GM23338 (cell line): ENCODE results near the gene CHAMP1. TPM values are rescaled to one million over a fixed set of nuclear protein-coding genes. Genes with fewer than 3 reads are reported as not detected.

ENCODE experiments used
- ATAC-seq: fragments of 200-7000 bp; cut with Tn5 transposase; 3 replicates; pipeline ENCODE4 v1.9.1; 2020
- DNase-seq: peaks from one replicate; pipeline ENCODE4 v3.0.0-alpha.2; 2015; ENCODE audit warnings: low spot score
- H2AFZ ChIP-seq: fragments of 200-600 bp; sonication (generic); 2 replicates; pipeline ENCODE4 v1.8.0; 2016; ENCODE audit warnings: antibody characterized with exemption, mild to moderate bottlenecking, moderate library complexity
- H3F3A ChIP-seq: fragments of 200-600 bp; sonication (generic); replicated peaks from 2 replicates; pipeline ENCODE4 v1.8.0; 2017; ENCODE audit warnings: antibody characterized with exemption, mixed run types, low read depth
- H3K27ac ChIP-seq: fragments of 200-600 bp; sonication (generic); 2 replicates; pipeline ENCODE4 v1.6.1; 2016; ENCODE audit warnings: low read depth
- H3K27me3 ChIP-seq: fragments of 200-600 bp; sonication (generic); 2 replicates; pipeline ENCODE4 v1.8.0; 2016; ENCODE audit warnings: mild to moderate bottlenecking, mixed run types, moderate library complexity; ENCODE audit not compliant: insufficient read depth
- H3K36me3 ChIP-seq: fragments of 200-600 bp; sonication (generic); 2 replicates; pipeline ENCODE4 v1.8.0; 2016; ENCODE audit warnings: mild to moderate bottlenecking; ENCODE audit not compliant: insufficient read depth
- H3K4me1 ChIP-seq: fragments of 200-600 bp; sonication (generic); 2 replicates; pipeline ENCODE4 v1.8.0; 2016; ENCODE audit warnings: mild to moderate bottlenecking, moderate library complexity; ENCODE audit not compliant: insufficient read depth
- H3K4me2 ChIP-seq: fragments of 200-600 bp; sonication (generic); 2 replicates; pipeline ENCODE4 v1.7.1; 2017; ENCODE audit warnings: mixed run types
- H3K4me3 ChIP-seq: fragments of 200-600 bp; sonication (generic); 2 replicates; pipeline ENCODE4 v1.6.1; 2016; ENCODE audit warnings: mixed run types
- H3K79me2 ChIP-seq: fragments of 200-600 bp; sonication (generic); replicated peaks from 2 replicates; pipeline ENCODE4 v1.8.0; 2017; ENCODE audit warnings: mild to moderate bottlenecking; ENCODE audit not compliant: insufficient read depth
- H3K9me2 ChIP-seq: fragments of 200-600 bp; sonication (generic); 2 replicates; pipeline ENCODE4 v1.8.0; 2017; ENCODE audit not compliant: insufficient read depth
- H4K20me1 ChIP-seq: fragments of 200-600 bp; sonication (generic); replicated peaks from 2 replicates; pipeline ENCODE4 v1.8.0; 2017; ENCODE audit warnings: mild to moderate bottlenecking; ENCODE audit not compliant: insufficient read depth
- H3K27ac Mint-ChIP-seq: 2 replicates; pipeline ENCODE4 v1.8.0; 2020; ENCODE audit warnings: inconsistent platforms, mild to moderate bottlenecking, moderate library complexity, mixed read lengths
- H3K27me3 Mint-ChIP-seq: 3 replicates; pipeline ENCODE4 v1.8.0; 2022; ENCODE audit warnings: low read depth, mild to moderate bottlenecking, moderate library complexity, mixed read lengths, inconsistent platforms; ENCODE audit not compliant: insufficient read depth, poor library complexity
- H3K36me3 Mint-ChIP-seq: 3 replicates; pipeline ENCODE4 v1.8.0; 2021; ENCODE audit warnings: low read depth, mild to moderate bottlenecking, inconsistent platforms, moderate library complexity, mixed read lengths
- H3K4me1 Mint-ChIP-seq: 3 replicates; pipeline ENCODE4 v1.8.0; 2020; ENCODE audit warnings: mild to moderate bottlenecking, inconsistent platforms, mixed read lengths
- H3K4me3 Mint-ChIP-seq: 3 replicates; pipeline ENCODE4 v1.8.0; 2021; ENCODE audit warnings: moderate library complexity, mild to moderate bottlenecking, inconsistent platforms, mixed read lengths
- H3K9me3 Mint-ChIP-seq: 3 replicates; pipeline ENCODE4 v1.8.0; 2020; ENCODE audit warnings: moderate library complexity, mild to moderate bottlenecking, inconsistent platforms, mixed read lengths
- CREB1 ChIP-seq: fragments of 250-450 bp; sonication (Bioruptor Pico); IDR thresholded peaks from 2 replicates; pipeline ENCODE4 v1.5.0; 2020; ENCODE audit warnings: low read depth, mild to moderate bottlenecking, moderate library complexity
- EZH2 ChIP-seq: fragments of 200-600 bp; sonication (generic); IDR thresholded peaks from one replicate; pipeline ENCODE4 v1.8.0; 2017; ENCODE audit warnings: antibody characterized with exemption, mild to moderate bottlenecking, low read depth; ENCODE audit not compliant: unreplicated experiment
- JUNB ChIP-seq: IDR thresholded peaks from one replicate; pipeline ENCODE4 v1.6.1; 2016; ENCODE audit warnings: antibody characterized with exemption; ENCODE audit not compliant: unreplicated experiment
- ZNF114 ChIP-seq: fragments of 250-450 bp; sonication (Bioruptor Pico); IDR thresholded peaks from 2 replicates; pipeline ENCODE4 v1.5.0; 2020; ENCODE audit warnings: mild to moderate bottlenecking, moderate library complexity
- ZNF331 ChIP-seq: fragments of 250-450 bp; sonication (Bioruptor Pico); IDR thresholded peaks from 2 replicates; pipeline ENCODE4 v1.5.0; 2020; ENCODE audit warnings: low read depth, mild to moderate bottlenecking, moderate library complexity
- ZNF462 ChIP-seq: fragments of 250-450 bp; sonication (Bioruptor Pico); IDR thresholded peaks from 2 replicates; pipeline ENCODE4 v1.5.0; 2020; ENCODE audit warnings: mild to moderate bottlenecking, moderate library complexity
- polyA plus RNA-seq: library from polyadenylated mRNA; unstranded; fragments of >200 nt; fragmentation: Nextera tagmentation; extraction: Ambion mirVana; gene quantifications from 2 replicates; pipeline ENCODE4 v1.2.1, GENCODE V29; 2016
- total RNA-seq: library from RNA; depleted of rRNA; stranded (reverse); fragments of >200 nt; shearing (Covaris generic); gene quantifications from 2 replicates; pipeline ENCODE4 v1.2.3, GENCODE V29; 2014

The CHAMP1 gene
- total and polyA plus RNA-seq, 2 experiments from 2014 or later = 32.8 to 39.1 TPM

- TF ChIP-seq ZNF462 (CRISPR knock-in tag) = no peak
- no peak for TF ChIP-seq EZH2
- TF ChIP-seq ZNF331 (CRISPR knock-in tag) = no peak
- no peak for TF ChIP-seq ZNF114 (CRISPR knock-in tag)
These were observed 1.0 kb upstream of the CHAMP1 start (continued) for GRCh38 chr13:114313061-114313860.

- Mint-ChIP-seq H3K4me1 (peaks cover 19% of the 10 kb centered on the region), H3K27ac (no peak overlapping the region), H3K9me3 (no peaks in the 10 kb centered on the region), H3K27me3 (peaks cover 5% of the 10 kb centered on the region), H3K36me3 (peaks cover 15% of the 10 kb centered on the region), H3K4me3 (peak overlapping the region; percentile 85)
- peaks cover 9% of the 10 kb centered on the region; the same call in 1 of the 2 replicates for H3K4me1 ChIP-seq
- peaks cover 55% of the 10 kb centered on the region for H3K79me2 ChIP-seq
- ATAC-seq (no peak), DNase-seq (no peak)
- no peaks in the 10 kb centered on the region; the same call in 1 of the 2 replicates for H3F3A ChIP-seq
- H4K20me1 ChIP-seq = no peaks in the 10 kb centered on the region; the same call in 1 of the 2 replicates
- peak overlapping the region; percentile 17; the same call in 1 of the 2 replicates for H3K27ac ChIP-seq
- H3K36me3 ChIP-seq = no peaks in the 10 kb centered on the region
- no peak overlapping the region for H2AFZ ChIP-seq
- TF ChIP-seq CREB1 (CRISPR knock-in tag) (no peak), ZNF331 (CRISPR knock-in tag) (no peak), JUNB (no peak), ZNF114 (CRISPR knock-in tag) (no peak)
- H3K9me2 ChIP-seq = no peaks in the 10 kb centered on the region
- peak overlapping the region; percentile 71 for H3K4me3 ChIP-seq
- H3K4me2 ChIP-seq = peak overlapping the region; percentile 92
- no peaks in the 10 kb centered on the region for H3K27me3 ChIP-seq
These were observed 927 bp downstream of the CHAMP1 start for GRCh38 chr13:114315074-114315785.
